Adipose tissue (tissue), 3 donors: Measurements from ENCODE around the gene IGSF21. TPM values are rescaled to one million over a fixed set of nuclear protein-coding genes. Genes with fewer than 3 reads are reported as not detected.
"Not testable (repeated sequence)": the region's sequence is repeated elsewhere in the genome, so short reads cannot be mapped to it uniquely, and the experiment has no call there.

Experiments
- H3K27ac ChIP-seq: one replicate; pipeline ENCODE4 v1.5.1; 2013; ENCODE audit warnings: low read depth, low read length
- WGBS, 3 donors: extraction: QIAGEN DNeasy Blood & Tissue Kit; methylation state at CpG; one replicate each; pipeline ENCODE4 v1.1.7; 2013; 5-methylcytosine and 5-hydroxymethylcytosine counted together
- polyA plus RNA-seq, 3 donors: library from polyadenylated mRNA; stranded (reverse); fragments of 200-250 nt; gene quantifications; one replicate each; pipeline ENCODE4 v1.2.3, GENCODE V29; 2013
- donor health status: healthy with polysubstance abuse.
- donor health status: Bipolar disorder and iron deficiency.
- donor health status: healthy.

IGSF21 gene
- polyA plus RNA-seq, 3 donors = 0.46 to 0.90 (median 0.48) TPM

GRCh38 chr1:18343581-18343980 is 236.0 kb downstream of the IGSF21 start:
- WGBS, 3 donors = 74 to 82% (median 79%) methylated on average over 5 of the region's 5 CpGs
- H3K27ac ChIP-seq = no peak overlapping the region

GRCh38 chr1:18344755-18345154 is 237.2 kb downstream of the IGSF21 start:
- 23 to 39% (median 33%) methylated on average over 3 of the region's 3 CpGs for WGBS, 3 donors

GRCh38 chr1:18347559-18347958 is 240.0 kb downstream of the IGSF21 start:
- H3K27ac ChIP-seq = no peak overlapping the region
- 77 to 87% (median 78%) methylated on average over 5 of the region's 5 CpGs for WGBS, 3 donors

More at GRCh38 chr1:18344755-18345154, 237.2 kb downstream of the IGSF21 start:
- H3K27ac ChIP-seq = no peak overlapping the region

DNA sequence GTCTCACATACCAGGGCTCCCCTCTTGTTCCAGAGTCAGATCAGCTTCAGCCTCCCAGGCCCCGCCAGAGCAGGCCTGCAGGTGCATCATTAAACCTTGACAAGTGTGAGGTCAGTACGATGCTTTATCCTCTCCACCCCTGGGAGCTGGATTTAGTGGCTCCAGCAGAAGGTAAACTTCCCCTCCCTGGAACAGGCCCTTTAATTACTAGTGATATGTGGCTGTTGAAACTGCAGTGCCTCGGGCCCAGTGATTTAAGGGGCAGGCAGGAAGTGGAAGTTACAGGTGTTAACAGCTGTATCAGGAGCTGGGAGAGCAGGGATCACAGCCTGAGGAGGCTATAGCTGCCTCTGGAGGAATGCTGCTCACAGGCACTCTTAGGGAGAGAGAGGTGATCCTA is 240.8 kb downstream of the IGSF21 start:
- H3K27ac ChIP-seq = no peak overlapping the region
- 44 to 48% (median 46%) methylated on average over 3 of the region's 3 CpGs for WGBS, 3 donors

- 57 to 74% (median 59%) methylated on average over 18 of the region's 18 CpGs for WGBS, 3 donors
- H3K27ac ChIP-seq = no peak overlapping the region
Observed at GRCh38 chr1:18350747-18351146, 243.1 kb downstream of the IGSF21 start.

DNA sequence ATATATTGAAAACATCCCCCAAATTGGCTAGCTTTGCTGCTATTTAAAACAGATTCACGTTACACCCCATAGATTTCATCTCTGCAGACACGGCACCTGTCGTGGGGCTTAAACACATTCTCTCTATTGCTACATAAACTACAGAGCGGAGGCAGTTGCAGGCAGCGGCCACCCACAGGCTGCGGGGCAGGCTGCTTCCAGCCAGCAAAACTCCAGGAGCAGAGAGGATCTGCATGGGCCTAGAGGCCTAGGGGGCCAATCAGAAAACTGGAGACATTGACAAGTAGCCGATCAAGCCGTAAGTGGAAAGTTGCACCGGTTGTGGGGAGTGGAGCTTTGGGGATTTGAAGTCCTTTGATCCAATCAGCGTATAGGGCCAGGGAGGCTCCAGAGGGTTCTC is 244.1 kb downstream of the IGSF21 start:
- H3K27ac ChIP-seq = no peak overlapping the region
- WGBS, 3 donors = 68 to 83% (median 71%) methylated on average over 10 of the region's 10 CpGs

GRCh38 chr1:18352636-18353265 is 245.2 kb downstream of the IGSF21 start:
- no peak overlapping the region for H3K27ac ChIP-seq
- WGBS, 3 donors = 33 to 38% (median 34%) methylated on average over 17 of the region's 17 CpGs

GRCh38 chr1:18353528-18353927 is 245.9 kb downstream of the IGSF21 start:
- WGBS, 3 donors = 93 to 100% (median 100%) methylated on average over 1 of the region's 1 CpG
- H3K27ac ChIP-seq = no peak overlapping the region

DNA sequence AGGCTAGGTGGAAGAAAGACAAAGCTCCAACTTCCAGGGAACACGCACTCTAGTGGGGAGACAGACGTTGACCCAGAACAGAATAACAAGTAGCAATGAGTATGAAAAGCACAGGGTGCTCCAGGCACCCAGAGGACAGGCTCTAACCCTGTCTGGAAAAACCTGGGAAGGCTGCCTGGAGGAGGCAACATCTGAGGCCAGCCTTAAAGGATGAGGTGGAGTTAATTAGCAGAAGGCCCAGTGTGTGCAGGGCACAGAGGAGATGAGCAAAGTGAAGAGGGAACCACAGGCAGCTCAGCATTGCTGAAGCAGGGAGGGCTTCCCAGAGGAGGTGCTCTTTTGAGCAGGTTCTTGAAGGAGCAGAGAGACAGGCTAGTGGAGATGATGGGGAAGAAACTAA is 246.4 kb downstream of the IGSF21 start:
- 66 to 84% (median 72%) methylated on average over 2 of the region's 2 CpGs for WGBS, 3 donors
- no peak overlapping the region for H3K27ac ChIP-seq

DNA sequence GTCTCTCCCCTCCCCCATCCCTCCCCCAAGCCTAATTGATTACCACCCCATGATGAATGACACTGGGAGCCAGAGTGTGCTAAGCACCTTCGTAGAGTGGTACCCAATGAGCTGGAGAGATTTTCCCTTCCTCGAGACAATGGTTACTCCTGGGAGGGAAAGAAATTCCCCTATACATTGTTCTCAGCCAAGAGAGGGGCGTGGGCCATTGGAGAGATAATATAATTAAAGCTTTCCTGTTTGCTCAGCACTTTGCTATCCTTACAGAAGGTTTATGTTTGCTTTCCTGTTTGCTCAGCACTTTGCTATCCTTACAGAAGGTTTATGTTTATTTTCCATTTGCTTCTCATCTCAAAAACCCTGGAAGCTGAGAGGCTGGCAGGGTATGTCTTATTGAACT is 247.0 kb downstream of the IGSF21 start:
- no peak overlapping the region for H3K27ac ChIP-seq
- WGBS, 3 donors = 16 to 25% (median 23%) methylated on average over 3 of the region's 3 CpGs

DNA sequence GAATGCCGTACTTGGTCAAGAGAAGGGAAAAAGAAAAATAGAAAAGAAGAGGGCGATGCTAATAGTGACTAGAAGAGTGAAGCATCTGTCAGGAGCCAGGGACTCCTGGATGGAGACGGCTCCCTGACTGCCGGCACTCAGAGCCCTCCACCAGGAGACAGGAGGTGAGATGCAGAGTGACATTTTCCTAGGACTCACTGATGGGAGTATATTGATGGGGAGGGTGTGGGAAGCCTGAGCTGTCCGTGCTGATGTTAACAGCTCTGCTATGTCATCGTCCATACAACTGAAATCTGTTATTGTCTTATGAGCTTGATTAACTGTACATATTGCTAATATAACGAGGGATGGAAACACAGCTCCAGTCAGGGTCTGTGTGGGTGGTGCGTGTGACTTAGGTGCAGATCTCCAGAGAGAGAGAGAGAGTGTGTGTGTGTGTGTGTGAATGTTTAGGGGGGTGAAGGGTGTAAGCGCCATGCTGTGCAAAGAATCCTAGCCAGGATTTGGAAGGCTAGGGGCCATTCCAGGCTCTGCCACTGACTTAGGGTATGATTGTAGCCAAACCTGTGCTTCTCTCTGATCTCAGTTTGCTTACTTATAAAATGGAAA is 250.1 kb downstream of the IGSF21 start:
- no peak overlapping the region for H3K27ac ChIP-seq
- 51 to 64% (median 54%) methylated on average over 9 of the region's 9 CpGs for WGBS, 3 donors

DNA sequence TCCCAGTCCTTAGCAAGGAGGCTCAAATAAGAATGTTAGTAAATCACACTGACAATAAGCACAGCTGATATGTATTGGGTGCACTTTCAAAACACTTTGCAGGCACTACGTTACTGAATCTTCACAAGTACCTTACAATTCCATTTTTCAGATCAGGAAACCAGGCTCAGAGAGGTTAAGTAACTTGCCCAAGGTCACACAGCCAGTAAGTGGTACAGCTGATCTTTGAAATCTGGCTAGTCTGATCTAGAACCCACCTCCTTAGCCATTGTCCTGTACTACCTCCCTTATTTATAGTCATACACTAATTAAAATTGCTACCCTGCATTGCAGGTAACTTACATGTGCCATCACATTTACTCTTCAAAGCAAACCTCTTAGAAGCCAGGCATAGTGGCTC is 251.0 kb downstream of the IGSF21 start:
- 31 to 61% (median 61%) methylated on average over 1 of the region's 1 CpG for WGBS, 3 donors

GRCh38 chr1:18360251-18360650 is 252.7 kb downstream of the IGSF21 start:
- no peak overlapping the region for H3K27ac ChIP-seq
- 68 to 81% (median 80%) methylated on average over 7 of the region's 7 CpGs for WGBS, 3 donors

More for the DNA sequence above, 251.0 kb downstream of the IGSF21 start:
- H3K27ac ChIP-seq = no peak overlapping the region

DNA sequence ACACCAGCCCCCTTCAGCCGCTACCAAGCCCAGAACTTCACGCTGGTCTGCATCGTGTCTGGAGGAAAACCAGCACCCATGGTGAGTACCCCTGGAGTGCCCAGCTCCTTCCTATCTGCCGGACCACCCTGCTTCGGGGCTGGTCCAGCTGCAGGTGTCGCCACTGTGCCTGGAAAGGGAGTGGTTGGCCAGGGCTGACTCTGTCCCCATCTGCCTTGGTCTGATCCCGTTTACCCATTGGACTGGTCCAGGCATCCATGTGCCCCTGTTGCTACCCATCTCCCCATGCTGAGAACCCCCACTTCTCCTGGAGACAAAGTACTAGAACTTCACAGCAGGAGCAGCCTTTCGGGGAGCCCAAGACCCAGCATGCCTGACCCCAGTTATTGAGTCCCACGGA is 254.6 kb downstream of the IGSF21 start:
- no peak overlapping the region for H3K27ac ChIP-seq
- 71 to 72% (median 72%) methylated on average over 9 of the region's 9 CpGs for WGBS, 3 donors

- H3K27ac ChIP-seq = no peak overlapping the region
- WGBS, 3 donors = 85 to 97% (median 89%) methylated on average over 3 of the region's 3 CpGs
Observed at GRCh38 chr1:18363436-18363835, 255.8 kb downstream of the IGSF21 start.

GRCh38 chr1:18365099-18365705 is 257.6 kb downstream of the IGSF21 start:
- WGBS, 3 donors = 83 to 88% (median 85%) methylated on average over 31 of the region's 31 CpGs
- H3K27ac ChIP-seq = no peak overlapping the region

GRCh38 chr1:18372505-18372904 is 264.9 kb downstream of the IGSF21 start:
- H3K27ac ChIP-seq = not testable (repeated sequence)

GRCh38 chr1:18373151-18373550 is 265.6 kb downstream of the IGSF21 start:
- WGBS, 3 donors = 58 to 77% (median 72%) methylated on average over 6 of the region's 6 CpGs
- no peak overlapping the region for H3K27ac ChIP-seq

GRCh38 chr1:18373882-18374493 is 266.4 kb downstream of the IGSF21 start:
- H3K27ac ChIP-seq = no peak overlapping the region
- WGBS, 3 donors = 44 to 58% (median 58%) methylated on average over 14 of the region's 14 CpGs
